Bronchial epithelial cell (primary cell): ENCODE data around the gene RAB3IL1. TPM values are rescaled to one million over a fixed set of nuclear protein-coding genes. Genes with fewer than 3 reads are reported as not detected.

Experiments
- DNase-seq: peaks from one replicate; pipeline ENCODE4 v3.0.0-alpha.2; 2010; ENCODE audit warnings: low read depth
- FAIRE-seq: peaks from 2 replicates; lab custom pipeline; 2011; peaks lifted over from hg19 to GRCh38; lab: Jason Lieb, UNC
- H3K27me3 ChIP-seq: 2 replicates; pipeline ENCODE4 v1.5.1; 2011; ENCODE audit warnings: low read length; ENCODE audit not compliant: control insufficient read depth, insufficient read depth
- H3K36me3 ChIP-seq: 2 replicates; pipeline ENCODE4 v1.5.1; 2011; ENCODE audit warnings: low read length; ENCODE audit not compliant: control insufficient read depth, insufficient read depth
- H3K4me3 ChIP-seq: 2 replicates; pipeline ENCODE4 v1.5.1; 2011; ENCODE audit warnings: mild to moderate bottlenecking, low read depth, low read length, control low read depth
- total RNA-seq: library from RNA; depleted of rRNA; stranded (reverse); fragments of >200 nt; gene quantifications from 2 replicates; pipeline ENCODE4 v1.2.1, GENCODE V29; 2014
- TF ChIP-seq, protein P1 (sequence below): IDR thresholded peaks from 2 replicates; pipeline ENCODE4 v1.5.1; 2011; ENCODE audit warnings: mild to moderate bottlenecking, moderate library complexity, low read length, control low read depth, inconsistent platforms; ENCODE audit not compliant: insufficient read depth, severe bottlenecking

Gene RAB3IL1
- total RNA-seq, 1 donor from 2014 or later, result 1.1 TPM

DNA sequence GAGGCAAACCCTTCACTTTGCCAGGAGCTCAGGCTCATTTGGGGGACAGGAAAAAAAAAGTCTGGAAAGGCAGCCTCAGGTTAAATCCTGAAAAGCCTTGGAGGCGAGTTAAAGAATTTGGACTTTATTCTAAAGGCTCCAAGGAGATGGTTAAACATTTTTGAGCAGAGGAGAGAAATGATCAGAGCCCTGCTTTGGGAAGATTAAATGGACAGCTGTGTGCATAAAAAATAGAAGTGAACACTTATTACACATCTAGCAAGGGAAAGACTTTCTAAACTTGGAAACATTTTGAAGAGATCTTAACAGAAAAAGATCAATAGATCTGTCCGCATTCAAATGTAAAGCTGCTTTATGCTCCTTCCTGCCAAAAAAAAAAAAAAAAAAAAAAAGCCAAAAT, 8.4 kb upstream of the RAB3IL1 start:
- no peak for FAIRE-seq
- H3K4me3 ChIP-seq, result no peak overlapping the region
- H3K36me3 ChIP-seq, result no peaks in the 10 kb centered on the region
- TF ChIP-seq, protein P1, sequence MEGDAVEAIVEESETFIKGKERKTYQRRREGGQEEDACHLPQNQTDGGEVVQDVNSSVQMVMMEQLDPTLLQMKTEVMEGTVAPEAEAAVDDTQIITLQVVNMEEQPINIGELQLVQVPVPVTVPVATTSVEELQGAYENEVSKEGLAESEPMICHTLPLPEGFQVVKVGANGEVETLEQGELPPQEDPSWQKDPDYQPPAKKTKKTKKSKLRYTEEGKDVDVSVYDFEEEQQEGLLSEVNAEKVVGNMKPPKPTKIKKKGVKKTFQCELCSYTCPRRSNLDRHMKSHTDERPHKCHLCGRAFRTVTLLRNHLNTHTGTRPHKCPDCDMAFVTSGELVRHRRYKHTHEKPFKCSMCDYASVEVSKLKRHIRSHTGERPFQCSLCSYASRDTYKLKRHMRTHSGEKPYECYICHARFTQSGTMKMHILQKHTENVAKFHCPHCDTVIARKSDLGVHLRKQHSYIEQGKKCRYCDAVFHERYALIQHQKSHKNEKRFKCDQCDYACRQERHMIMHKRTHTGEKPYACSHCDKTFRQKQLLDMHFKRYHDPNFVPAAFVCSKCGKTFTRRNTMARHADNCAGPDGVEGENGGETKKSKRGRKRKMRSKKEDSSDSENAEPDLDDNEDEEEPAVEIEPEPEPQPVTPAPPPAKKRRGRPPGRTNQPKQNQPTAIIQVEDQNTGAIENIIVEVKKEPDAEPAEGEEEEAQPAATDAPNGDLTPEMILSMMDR, result no peak
- H3K27me3 ChIP-seq, result no peaks in the 10 kb centered on the region
- DNase-seq, result no peak

DNA sequence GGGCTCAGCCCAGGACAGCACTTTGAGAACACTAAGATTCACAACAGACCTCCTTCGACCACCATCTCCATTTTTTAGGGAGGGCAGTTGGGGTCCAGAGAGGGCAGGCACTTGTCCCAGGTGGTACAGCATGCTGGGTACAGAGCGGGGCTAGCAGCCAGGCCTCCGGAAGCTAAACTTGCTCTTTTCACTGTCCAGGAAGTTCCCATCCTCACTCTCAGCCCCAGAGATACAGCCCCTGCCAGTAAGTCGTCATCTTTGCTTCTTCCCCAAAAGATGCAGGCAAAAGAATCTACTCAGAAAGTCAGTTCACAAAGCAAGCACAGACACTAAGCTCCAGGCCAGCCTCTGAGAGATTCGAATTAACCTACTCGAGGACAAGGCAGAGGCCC, 6.7 kb upstream of the RAB3IL1 start:
- TF ChIP-seq, protein P1, result no peak
- no peaks in the 10 kb centered on the region for H3K36me3 ChIP-seq
- FAIRE-seq, result no peak
- H3K4me3 ChIP-seq, result no peak overlapping the region
- no peak for DNase-seq
- H3K27me3 ChIP-seq, result peaks cover 5% of the 10 kb centered on the region

DNA sequence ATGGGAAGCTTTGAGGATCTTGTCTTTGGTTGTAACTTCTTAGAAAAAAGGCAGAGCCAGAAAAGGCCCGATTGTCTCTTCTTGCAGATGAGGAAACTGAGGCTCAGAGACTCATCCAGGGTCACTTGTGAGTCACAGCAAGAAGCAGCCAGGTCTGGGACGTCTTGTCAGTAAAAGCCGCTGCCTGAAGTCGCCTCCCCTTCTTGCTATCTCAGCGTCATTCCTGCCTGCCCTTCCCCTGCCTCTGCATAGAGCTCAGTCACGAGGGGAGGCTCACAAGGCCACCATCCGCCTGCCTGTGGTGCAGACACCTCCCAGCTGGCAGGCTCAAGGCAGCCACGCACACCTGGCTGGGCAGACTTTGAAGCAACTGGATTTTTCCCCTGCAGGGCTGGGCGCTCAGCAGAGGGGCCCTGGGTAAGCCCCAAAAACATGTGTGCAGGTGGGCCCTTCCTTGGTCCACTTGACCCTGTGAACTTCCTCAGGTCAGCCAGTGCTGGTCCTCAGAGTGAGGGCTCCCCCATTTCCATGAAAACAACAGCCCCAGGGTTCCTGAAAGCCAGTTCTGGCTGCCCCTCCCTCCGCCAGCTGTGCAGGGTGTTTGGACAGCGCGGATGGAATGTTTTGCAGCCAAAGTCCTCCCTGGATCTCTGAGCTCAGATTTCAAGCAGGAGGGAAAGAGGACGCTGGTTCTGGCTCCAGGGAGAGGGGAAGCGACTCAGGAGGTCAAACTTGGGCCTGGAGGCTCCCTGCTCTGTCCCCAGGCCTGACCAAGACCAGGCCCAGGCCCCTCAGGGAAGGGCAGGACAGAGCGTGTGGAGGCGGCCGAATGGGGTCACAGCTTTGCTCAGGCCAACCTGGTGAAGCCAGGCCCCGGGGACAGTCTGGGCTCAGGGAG, 6.0 kb upstream of the RAB3IL1 start:
- FAIRE-seq (no peak), DNase-seq (no peak)
- H3K4me3 ChIP-seq, result no peak overlapping the region
- peaks cover 8% of the 10 kb centered on the region for H3K27me3 ChIP-seq
- TF ChIP-seq, protein P1, result no peak
- no peaks in the 10 kb centered on the region for H3K36me3 ChIP-seq

DNA sequence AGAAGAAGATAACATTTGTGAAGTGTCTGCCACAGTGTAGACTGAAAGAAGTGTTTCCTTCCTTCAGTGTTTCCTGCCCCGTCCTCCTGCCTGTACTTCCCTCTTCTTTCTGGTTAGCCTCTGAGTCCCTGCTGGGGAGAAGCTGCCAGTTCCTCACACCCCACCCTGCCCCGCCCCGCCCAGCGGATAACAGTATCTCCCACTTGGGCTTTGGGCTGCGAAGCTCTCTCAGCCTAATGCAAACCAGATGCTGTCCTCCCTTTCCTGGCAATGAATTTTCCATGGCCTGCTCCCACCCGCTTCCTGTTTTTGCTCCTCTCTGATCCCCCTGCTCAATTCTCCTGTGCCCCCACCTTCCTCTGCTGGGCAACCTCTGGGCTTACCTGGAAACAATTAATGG, 5.2 kb upstream of the RAB3IL1 start:
- no peak for DNase-seq
- H3K27me3 ChIP-seq, result peaks cover 16% of the 10 kb centered on the region
- no peak for FAIRE-seq

DNA sequence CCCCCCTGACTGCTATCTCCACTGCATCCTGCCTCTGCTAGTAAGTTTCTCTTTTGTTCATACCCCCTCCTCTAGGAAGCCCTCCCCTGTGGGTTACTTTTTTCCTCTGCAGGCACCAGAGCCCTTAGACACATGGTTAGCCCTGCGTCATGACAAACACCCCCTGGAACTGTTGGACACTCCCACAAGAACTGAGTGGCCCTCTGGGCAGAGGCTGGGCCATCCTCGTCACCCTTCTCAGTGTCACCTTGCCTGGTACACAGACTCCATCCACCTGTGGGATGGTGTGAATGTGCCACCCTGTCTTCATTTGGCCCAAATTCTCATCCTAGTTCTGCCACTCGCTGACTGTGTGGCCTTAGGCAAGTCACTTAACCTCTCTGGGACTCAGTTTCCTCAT, 4.1 kb upstream of the RAB3IL1 start:
- no peak for DNase-seq
- TF ChIP-seq, protein P1, result no peak

More for the DNA sequence above, 5.2 kb upstream of the RAB3IL1 start:
- Histone ChIP-seq H3K36me3 (no peaks in the 10 kb centered on the region), H3K4me3 (no peak overlapping the region)
- TF ChIP-seq, protein P1, result no peak

More for the DNA sequence above, 4.1 kb upstream of the RAB3IL1 start:
- Histone ChIP-seq H3K36me3 (no peaks in the 10 kb centered on the region), H3K27me3 (peaks cover 18% of the 10 kb centered on the region), H3K4me3 (no peak overlapping the region)
- FAIRE-seq, result peak; percentile 7
